Right hindlimb (tissue), 1 donor: ENCODE measurements around the gene KRT16.
"Not testable (repeated sequence)": the region's sequence is repeated elsewhere in the genome, so short reads cannot be mapped to it uniquely, and the experiment has no call there.

Experiments used
- DNase-seq: peaks from one replicate; pipeline ENCODE4 v3.0.0-alpha.2; 2018

KRT16 gene

DNA sequence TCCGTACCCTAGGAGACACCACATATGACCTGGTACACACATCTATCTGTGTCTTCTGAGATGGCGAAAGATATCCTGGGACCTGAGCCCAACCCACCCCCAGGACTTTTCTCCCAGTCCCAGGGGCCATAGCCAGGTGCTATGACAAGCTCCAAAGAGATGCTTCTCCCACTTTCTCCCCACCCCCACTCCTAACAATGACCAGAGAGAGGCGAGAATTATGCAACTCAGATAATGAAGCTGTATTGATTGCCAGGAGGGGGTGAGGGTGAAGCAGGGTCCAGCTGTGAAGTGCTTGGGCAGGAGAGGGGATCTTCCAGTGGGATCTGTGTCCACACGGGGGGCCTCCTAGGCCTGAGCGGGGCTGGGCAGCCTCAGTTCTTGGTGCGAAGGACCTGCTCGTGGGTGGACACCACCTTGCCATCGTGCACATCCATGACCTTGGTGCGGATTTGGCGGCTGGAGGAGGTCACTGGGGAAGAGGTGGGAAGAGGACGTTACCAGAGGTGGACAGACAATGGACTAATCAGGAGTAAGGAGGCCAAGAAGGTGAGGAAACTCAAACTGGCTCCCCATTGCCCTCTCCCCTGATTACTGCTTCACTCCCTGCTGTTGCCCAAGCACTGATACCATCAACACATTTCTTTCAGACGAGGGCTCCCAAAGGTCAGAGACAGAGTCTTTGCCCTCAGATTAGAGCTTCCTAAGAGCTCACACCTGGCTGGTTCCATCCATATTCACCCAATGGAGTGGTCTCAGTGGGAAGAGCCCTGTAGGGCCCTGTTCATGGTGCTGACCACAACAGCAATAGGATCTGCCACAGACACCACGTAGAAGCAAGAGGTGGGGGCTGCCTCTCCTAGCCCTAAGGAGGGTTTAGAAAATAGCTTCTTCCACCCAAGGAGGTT is 30.3 kb downstream of the KRT16 start:
- not testable (repeated sequence) for DNase-seq

DNA sequence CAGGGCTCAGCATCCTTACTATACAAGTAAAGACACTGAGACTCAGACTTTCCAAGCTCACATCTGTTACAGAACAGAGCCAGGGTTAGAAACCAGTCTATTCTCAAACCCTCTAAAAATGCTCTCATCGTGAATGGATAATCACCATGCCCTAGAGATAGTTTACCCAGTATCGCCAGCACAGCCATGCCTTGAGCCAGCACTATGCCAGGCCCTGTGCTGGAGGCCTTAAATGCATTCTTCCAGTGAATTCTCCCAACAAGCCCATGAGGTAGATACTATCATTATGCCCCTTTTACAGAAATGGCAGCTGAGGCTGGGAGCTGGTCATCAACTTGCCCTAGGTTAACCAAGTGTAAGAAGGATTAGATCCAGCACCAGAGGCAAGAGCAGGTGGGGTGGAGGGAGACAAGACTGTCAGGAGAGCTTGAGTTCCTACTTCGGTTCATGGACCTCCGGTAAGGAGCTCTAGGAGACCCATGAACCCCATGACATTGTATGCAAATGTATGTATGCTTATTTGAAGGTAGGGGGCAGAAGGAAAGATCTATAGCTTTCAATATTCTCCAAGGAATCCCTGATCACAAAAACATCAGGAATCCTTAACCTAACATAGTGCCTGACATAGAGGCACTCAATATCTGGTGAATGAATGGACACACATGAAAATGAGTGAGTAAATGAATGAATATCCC is 31.1 kb downstream of the KRT16 start:
- DNase-seq, result no peak

DNA sequence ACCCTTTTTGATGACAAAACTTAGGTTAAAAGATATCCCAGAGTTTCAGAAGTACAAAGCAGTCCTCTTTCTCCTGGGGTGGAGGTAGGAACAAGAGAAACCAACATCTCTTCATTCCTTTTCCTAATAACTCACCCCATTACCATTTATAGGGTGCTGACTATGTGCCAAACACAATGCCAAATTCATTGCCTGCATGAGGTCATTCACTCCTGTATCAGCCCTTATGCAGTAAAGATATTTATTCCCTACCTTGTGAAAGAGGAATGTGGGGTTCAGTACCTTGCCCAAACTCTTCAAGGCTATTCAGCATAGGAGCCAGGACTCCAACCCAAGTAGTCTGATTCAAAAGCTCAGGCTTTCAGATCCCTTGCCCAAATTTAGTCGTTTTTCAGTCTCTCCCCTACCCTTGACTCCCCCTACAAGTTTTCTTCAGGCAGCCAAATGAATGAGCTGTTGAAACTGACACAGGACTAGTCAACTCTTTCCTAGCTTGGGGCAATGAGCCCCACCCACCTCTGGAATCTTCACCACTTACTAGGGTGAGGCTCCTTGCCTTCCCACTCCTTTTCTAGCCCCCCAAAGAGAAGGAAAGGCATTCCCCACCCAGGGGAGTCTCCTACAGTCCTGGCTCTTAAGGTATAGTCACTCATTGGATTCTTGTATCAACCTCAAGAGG is 31.7 kb downstream of the KRT16 start:
- DNase-seq, result no peak

DNA sequence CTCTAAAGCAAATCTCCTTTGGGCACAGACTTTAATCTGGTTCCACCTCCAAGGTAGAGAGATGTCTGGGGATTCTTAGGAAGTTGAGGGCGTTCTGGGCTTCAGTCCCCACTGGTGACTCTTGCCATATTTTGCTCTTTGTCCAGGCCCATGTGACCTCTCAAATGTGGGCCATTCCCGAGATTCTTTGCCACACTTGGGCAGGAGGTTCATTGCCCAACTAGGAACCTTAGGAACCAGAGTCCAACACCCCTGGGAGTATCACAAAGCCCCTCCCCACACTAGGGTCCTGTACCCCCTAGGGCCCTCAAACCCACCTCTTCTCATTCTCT is 32.4 kb downstream of the KRT16 start:
- DNase-seq, result no peak

GRCh38 chr17:41579484-41580243 is 32.9 kb downstream of the KRT16 start:
- peak; percentile 81 for DNase-seq

DNA sequence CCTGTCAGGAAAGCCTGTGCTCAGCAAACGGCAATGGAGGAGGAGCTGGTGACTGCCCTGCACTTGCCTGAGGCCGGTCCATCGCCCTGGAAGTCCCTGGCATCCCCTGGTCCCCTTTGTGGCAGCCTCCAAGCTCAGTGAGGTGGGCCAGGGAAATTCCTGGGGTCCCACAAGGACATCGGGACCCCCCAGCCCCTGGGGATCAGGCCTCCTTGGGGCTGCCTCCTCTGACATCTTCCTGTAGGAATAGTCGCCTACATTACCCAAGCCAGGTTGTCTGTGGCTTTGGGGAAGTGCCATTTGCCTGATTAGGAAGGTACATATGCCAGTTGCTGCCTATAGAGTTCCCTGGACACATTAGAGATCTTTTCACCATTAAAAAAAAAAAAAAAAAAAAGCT is 33.6 kb downstream of the KRT16 start:
- no peak for DNase-seq

- no peak for DNase-seq
These were observed 34.0 kb downstream of the KRT16 start for GRCh38 chr17:41578538-41578937.

DNA sequence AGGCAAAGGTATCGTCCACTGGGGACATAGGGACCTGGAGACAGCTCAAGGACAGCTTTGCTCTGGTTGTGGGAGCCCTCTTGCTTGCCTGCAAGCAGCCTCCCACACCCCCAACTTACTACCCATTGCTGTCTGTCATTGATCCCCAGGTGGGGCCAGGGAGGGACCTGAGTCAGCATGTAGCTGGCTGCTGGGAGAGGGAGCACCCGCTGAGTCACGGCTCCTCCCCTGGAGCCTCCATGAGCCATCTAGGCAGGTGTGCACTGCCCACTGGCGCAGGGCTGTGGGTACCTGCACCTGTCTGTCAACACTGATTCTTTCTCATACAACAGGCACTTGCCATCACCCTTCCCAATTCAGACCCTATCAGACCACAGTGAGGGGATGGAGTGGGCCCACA is 35.8 kb downstream of the KRT16 start:
- DNase-seq, result not testable (repeated sequence)

DNA sequence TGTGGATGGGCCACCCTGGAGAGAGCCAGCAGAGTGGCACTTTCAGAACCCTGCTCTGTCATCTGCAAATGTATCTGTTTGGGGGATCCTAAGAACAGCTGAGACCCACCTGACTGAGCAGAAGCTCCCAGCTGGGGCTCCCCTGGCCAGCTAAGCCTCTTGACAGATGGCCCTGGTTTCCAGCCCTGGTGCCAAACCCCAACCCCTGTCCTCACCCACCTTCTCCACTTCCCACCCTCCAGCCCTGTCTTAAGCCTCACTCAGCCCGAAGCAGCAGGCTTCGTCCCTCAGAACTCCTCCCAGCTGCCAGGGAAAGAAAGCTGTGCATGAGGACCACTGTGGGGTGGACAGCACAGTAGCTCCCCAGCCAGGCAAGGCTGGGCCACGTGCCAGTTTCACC is 37.2 kb downstream of the KRT16 start:
- no peak for DNase-seq

DNA sequence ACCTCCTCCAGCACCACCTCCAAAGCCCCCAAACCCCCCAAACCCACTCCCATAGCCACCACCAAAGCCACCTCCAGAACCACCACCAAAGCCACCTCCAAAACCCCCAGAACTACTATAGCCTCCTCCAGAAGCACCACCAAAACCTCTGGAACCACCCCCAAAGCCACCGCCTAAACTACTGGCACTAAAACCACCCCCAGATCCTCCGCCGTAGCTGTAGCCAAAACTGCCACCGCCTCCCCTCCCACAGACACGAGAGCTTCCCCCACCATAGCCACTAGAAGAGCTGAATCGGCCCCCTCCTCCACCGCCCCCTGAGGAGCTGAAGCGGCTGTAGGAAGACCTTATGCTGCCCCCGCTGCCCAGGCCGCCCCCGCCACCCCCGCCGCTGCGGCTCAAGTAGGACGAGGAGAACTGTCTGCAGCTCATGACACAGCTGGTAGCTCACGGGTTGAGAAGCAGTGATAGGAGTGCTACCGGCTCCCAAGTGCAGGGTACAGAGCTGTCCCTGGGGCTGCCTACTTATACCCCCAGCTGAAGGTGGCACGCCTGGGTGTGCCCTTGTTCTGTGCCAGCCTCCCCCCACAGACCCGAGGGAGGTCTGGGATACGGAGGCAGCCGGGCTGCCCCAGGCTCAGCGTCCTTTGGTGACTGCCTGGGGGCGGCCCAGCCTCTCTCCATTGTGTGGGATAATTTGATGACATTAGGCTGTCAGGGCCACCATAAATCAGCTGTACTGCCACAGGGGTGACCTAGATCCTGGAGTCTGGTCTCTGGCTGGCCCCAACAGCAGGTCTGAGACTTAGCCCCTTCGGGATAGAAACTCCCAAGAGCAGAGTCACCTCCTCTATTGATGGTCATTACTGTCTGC is 40.8 kb downstream of the KRT16 start, which contains the start of gene KRT9:
KRT9 (minus strand) TSS at position 499 of the 874 bp plus-strand sequence; CDS start at position 432, 67 bp downstream.
- no peak for DNase-seq

DNA sequence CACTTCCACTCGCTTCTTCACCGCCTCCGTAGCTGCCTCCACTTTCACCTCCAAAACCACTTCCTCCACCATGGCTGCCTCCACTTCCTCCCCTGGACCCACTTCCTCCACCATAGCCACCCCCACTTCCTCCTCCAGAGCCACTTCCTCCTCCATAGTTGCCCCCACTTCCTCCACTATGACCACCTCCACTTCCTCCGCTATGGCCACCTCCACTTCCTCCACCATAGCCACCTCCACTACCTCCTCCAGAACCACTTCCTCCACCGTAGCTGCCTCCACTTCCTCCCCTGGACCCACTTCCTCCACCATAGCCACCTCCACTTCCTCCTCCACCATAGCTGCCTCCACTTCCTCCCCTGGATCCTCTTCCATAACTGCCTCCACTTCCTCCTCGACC is 45.2 kb downstream of the KRT16 start:
- no peak for DNase-seq

DNA sequence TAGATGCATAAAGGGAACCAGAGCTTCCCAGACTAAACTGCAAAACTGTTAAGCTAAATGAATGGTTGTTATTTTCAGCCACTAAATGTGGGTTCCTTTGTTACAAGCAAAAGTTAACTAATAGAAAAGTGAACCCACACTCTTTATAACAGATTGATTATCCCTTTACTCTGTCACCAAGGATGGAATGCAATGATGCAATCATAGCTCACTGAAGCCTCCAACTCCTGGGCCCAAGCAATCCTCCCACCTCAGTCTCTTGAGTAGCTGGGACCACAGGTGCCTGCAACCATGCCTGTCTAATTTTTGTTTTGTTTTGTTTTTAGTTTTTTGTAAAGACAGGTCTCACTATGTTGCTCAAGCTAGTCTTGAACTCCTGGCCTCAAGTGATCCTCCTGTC is 47.2 kb downstream of the KRT16 start:
- no peak for DNase-seq

DNA sequence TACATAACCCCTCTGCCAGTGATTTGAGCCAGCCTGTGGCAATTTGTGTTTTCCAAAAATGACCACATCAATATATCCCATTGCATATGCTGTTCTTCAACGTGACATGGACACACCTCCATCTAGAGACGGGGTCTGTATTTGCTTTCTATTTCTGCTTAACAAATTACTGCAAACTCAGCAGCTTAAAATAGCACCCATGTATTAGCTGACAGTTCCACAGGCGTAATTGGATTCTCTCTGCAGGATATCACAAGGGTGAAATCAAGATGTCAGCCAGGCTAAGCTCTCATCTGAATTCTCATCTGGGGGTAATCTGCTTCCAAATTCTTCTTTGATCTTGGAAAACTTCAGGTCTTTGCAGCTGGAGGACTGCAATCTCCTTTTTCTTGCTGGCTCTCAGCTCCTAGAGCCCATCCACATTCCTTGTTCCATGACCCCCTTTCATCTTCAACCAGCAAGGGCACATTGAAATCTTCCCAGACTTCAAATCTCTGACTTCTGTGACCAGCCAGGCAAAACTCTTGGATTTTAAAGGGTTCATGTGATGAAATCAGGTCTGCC is 48.9 kb downstream of the KRT16 start:
- DNase-seq, result no peak

- no peak for DNase-seq
These were observed 51.0 kb downstream of the KRT16 start for GRCh38 chr17:41561554-41561953.
